NCI-H2171 treated with DMSO at 0.1 percent for 48 hours (cell line): Measurements from ENCODE around the gene MCF2L2.
A peak's percentile ranks its signal among the peaks of the same experiment; 100 is the strongest.
"Not testable (repeated sequence)": the region's sequence is repeated elsewhere in the genome, so short reads cannot be mapped to it uniquely, and the experiment has no call there.

Source experiments
- DNase-seq: peaks from one replicate; lab custom pipeline; 2025; lab: John Stamatoyannopoulos, UW

Gene MCF2L2, protein sequence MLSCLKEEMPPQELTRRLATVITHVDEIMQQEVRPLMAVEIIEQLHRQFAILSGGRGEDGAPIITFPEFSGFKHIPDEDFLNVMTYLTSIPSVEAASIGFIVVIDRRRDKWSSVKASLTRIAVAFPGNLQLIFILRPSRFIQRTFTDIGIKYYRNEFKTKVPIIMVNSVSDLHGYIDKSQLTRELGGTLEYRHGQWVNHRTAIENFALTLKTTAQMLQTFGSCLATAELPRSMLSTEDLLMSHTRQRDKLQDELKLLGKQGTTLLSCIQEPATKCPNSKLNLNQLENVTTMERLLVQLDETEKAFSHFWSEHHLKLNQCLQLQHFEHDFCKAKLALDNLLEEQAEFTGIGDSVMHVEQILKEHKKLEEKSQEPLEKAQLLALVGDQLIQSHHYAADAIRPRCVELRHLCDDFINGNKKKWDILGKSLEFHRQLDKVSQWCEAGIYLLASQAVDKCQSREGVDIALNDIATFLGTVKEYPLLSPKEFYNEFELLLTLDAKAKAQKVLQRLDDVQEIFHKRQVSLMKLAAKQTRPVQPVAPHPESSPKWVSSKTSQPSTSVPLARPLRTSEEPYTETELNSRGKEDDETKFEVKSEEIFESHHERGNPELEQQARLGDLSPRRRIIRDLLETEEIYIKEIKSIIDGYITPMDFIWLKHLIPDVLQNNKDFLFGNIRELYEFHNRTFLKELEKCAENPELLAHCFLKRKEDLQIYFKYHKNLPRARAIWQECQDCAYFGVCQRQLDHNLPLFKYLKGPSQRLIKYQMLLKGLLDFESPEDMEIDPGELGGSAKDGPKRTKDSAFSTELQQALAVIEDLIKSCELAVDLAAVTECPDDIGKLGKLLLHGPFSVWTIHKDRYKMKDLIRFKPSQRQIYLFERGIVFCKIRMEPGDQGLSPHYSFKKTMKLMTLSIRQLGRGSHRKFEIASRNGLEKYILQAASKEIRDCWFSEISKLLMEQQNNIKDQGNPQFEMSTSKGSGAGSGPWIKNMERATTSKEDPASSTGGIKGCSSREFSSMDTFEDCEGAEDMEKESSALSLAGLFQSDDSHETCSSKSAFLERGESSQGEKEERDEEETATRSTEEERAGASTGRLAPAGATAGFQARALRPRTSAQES

DNA sequence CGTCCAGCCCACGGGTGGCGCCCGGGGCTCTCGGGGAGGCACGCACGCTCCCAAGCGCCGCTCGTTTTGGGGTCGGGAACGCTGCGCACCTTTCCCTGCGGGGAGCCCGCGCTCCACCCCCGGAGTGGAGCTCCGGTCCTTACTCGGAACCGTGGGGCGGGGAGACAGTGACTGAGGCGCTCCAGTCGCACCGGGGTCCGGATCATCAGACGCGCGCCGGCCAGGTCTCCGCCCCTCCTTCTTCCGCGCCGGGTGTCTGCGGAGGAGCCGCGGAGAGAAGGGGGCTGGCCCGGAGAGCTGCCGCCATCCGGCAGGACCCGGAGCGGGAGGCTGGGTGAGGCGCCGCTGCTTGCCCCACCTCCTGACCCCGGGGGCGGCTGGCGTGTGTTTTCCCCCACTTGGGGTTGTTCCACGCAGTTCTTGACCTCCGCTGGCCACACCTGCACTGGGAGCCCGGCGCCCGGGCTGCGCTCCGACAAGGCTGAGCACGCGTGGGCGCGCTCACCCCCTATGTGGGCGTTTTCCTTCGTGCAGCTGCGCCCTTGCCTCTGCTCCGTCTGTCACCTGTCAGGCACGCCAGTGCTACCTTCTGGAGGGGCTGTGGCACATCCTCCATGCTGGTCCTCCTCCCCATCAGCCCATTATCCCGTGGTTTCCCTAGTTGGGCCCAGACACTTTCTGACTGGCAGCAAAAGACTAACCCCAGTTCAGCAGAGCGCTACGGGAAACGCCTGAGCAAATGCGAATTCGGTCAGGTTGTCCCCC lies at the start of gene MCF2L2:
Gene MCF2L2, minus strand, starts transcription at position 173 of the 765 bp plus-strand sequence. CDS start 642 bp downstream, outside the sequence.
- DNase-seq: peak; percentile 78

DNA sequence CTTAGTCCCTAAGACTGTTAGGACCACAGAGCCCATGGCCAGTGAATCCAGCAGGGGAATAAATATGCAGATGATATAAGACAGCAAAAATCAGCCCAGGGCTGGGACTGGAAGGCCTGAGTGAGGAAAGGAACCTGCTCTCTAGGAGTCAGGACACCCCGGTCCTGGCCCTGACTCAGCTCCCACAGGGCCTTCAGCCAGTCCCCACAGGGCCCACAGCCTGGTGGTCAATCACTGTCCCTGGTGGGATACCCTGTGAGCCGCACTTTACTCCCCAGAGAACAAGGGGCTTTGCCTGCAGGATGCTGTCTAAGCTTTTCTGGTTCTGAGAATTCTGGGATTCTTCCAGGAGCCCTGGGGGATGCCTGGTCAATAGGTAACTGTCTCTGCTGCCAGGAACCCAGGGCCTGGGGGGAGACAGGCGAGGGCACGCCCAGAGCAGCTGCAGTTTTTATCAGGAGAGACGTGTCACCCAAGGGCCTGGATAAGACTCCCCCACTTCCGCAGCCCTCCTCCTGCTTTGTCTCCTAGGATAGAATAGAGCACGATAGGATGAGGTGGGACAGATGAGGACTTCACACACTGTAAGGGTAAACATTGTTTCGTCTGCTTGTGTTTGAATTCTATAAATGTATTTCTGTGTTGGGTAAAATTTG lies 49.5 kb upstream of the MCF2L2 start:
- peak; percentile 93 for DNase-seq

DNA sequence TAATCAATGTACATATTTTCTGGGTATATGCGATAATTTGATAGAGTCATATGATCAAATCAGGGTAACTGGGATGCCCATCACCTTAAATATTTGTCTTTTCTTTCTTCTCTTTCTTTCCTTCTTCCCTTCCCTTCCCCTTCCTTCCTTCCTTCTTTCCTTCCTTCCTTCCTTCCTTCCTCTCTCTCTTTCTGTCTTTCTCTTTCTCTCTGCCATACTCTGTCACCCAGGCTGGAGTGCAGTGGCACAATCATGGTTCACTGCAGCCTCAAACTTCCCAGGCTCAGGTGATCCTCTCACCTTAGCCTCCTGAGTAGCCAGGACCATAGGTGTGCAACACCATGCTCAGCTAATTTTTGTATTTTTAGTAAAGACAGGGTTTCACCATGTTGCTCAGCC lies 47.3 kb upstream of the MCF2L2 start:
- not testable (repeated sequence) for DNase-seq

DNA sequence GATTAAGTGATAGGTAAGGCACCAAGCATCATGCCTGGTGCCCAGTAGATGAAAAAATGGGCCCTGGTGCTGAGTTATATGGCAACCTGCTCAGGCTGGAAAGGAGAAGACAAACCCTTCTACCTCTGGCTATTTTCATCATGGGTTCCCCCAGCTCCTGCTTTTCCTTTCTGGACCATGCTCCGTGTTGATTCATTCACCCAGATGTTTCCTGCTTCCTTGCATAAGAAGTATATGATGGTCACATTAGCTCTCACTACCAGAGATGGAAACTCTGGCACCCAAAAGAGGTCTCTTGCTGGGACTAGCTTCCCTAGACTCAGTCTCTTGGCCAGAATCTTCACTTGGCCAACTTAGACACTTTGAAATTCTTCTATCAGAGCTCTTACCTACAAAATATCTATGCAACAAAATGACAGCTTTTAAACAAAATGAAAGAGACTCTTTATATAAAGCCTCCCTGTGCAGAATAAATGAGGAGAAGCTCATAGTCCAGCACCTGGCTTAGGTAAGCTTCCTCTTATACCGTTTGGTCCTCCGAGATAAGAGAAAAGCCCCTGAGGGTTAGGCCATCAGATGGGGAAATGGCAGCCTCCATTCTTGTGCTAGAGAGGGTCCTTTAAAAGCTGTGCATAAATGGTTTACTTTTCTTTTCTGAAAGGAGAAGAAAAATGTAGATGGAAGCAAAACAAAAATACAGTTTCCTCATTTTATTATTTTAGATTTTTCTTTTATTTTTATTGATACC lies 46.8 kb upstream of the MCF2L2 start:
- DNase-seq: no peak

DNA sequence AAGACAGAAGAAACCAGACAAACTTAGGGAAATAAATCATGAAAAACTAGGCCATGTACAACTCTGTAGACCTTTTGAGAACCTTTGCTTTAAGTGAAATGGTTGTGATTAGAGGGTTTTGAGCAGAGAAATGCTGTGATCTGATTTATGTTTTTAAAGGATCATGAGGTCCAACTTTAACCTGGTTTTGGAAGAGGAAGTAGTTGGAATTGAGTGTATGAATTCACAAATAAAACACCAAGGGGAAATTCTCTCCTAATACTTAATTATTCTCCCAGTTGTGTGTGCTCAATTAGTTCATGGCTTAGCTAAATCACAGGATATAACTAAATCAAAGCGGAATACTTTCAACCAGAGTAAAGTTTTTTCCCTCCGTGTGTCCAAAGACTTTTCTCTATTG lies 45.5 kb upstream of the MCF2L2 start:
- DNase-seq: no peak

DNA sequence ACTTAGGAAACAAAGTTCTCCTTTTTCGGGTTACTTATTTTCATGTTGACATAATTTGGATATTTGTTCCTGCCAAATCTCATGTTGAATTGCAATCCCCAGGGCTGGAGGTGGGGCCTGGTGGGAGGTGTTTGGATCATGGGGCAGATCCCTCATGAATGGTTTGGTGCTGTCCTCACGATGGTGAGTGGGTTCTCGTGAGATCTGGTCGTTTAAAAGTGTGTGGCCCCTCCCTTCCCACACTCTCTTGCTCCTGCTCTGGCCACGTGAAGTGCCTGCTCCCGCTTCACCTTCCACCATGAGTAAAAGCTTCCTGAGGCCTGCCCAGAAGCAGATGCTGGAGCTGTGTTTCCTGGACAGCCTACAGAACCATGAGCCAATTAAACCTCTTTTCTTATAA lies 43.7 kb upstream of the MCF2L2 start:
- no peak for DNase-seq

DNA sequence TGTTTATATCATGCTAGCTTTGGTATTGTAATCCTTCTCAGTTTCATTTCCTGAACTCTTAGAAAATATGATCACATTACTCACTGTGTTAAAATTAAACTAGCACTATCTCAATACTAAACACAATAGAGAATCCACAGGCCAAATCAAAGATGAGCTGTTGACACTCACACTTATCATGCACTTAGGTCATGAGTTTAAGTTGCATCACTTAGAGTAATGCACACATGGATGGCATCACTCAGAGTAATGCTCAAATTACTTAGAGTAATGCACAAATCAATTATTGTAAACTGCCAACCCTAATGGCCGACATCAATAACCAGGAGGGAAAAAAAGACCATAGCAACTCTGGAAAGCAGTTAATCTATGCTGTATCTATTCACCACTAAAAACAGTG lies 40.0 kb upstream of the MCF2L2 start:
- no peak for DNase-seq

DNA sequence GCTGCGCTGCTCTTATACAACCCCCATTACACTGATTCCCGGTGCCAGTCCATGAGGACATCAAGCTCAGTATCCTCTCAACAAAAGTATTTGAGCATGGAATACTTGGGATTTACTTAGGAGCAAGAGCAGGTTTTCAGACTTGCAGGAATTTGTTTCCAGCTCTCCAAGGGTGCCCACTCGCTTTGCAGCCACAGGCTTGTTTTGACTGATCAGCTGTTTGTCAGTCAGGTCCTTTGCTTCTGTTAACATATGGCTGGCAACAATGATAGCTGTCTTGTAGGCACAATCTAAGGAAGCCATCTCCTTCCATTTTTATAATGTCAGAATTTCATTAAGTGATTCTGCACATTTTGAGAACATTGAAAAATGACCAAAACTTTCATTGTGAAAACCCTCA lies 38.2 kb upstream of the MCF2L2 start:
- DNase-seq: peak; percentile 64

DNA sequence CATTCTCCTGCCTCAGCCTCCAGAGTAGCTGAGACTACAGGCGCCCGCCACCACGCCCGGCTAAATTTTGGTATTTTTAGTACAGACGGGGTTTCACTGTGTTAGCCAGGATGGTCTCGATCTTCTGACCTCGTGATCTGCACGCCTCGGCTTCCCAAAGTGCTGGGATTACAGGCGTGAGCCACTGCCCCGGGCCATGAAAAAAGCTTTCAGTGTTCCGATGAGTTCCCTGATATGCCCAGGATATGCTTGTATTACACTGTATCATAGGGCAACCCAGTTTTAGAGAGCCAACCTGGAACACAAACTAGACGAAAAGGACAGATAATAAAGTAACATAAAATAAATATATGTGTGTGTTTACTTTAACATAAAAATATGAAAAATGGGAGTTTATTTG lies 37.3 kb upstream of the MCF2L2 start:
- DNase-seq: not testable (repeated sequence)

DNA sequence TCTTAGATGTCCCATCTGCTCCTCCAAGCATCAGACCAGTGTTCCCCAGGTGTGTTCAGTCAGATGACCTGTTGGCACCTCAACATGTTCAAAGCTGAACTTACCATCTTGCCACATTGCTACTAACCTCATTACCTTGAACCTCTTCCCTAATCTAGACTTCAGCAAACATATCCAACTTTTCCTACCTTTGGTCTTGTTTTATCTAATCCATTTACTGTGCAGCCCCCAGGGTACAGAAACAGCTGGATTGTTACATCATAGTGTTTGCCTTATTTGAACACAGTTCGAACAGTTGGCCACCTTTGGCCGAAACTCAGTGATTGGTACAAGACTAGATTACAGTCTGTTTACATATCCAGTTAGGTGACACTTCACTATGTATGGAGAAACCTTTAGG lies 36.1 kb upstream of the MCF2L2 start:
- DNase-seq: no peak

DNA sequence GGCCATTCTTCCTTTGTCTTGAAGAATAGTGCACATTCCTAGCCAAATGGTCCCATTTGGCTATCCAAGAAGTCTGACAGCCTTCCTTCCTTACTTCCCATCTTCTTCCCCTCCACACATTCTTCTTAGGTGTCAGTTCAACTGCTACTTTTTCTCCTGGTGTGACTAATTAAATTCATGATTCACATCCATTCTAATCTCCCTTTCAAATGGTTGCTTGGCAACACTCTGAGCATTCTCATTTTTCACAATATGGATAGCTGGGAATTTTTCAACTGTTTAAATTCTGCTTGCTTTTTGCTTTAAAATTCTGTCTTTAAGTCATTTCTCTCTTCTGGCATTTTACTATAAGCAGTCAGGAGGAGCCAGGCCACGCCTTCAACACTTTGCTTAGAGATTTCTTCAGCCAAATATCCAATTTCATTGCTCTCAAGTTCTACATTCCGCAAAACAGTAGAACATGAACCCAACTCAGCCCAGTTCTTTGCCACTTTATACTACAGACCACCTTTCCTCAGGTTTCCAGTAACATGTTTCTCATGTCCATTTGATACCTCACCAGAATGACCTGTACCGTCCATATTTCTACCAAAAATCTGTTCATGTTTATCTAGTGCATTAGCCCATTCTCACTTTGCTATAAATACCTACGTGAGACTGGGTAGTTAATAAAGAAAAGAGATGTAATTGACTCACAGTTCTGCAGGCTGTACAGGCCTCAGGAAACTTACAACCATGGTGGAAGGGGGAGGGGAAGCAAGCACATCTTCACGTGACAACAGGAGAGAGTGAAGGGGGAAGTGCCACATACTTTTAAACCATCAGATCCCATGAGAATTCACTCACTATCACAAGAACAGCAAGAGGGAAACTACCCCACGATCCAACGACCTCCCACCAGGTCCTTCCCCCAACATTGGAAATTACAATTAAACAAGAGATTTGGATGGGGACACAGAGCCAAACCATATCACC lies 31.9 kb upstream of the MCF2L2 start:
- DNase-seq: no peak

DNA sequence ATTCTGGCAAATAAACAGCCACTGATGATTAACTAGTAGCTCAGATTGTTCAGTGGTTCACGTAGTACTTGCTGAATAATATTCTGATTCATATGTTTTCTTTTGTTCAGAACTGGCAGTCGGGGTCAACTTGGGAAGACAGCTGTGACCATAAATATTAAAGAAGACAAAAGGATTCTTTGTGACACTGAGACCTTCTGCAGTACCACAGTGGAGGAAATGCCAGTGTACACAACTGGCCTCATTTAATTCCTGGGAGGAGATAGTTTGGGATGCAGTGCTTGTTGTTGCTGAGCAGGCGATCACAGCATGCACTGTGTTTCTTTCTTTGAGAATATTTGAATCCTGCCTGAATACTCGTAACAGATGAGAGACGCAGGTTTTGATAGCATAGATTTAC lies 26.7 kb upstream of the MCF2L2 start:
- DNase-seq: no peak

DNA sequence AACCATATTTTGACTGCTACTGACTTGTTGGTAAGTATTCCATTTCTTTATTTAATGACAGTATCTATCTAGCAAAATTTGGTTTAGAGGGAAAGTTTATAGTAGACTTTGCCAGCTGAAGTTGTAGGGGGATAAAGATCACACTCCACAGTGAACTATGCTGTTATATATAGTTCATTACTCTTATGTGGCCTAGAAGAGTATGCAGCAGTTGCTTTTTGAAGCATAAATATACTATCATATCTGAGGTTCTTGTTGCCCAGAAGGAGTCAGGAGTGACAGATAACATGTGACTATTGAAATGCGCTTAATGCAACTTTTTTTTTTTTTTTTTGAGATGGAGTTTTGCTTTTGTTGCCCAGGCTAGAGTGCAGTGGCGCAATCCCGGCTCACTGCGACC lies 25.6 kb upstream of the MCF2L2 start:
- no peak for DNase-seq

DNA sequence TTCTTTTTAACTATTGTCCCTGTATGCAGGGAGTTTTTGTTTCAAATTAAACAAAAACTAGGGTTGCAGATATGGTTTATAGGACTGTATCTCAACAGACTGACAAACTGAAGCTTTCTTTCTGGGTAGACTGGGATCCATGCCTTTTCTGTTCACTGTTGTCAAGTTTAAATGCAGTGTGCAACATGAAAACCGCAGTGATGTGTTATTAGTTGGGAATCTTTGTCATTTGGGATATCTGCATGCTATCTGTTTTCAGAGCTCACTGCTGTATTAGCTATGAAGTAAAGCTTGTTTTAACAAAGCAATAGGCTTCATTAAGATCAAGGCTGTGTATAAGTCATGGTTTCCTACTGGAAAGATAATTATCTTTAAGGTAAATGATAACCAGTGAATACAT lies 21.4 kb upstream of the MCF2L2 start:
- DNase-seq: no peak

DNA sequence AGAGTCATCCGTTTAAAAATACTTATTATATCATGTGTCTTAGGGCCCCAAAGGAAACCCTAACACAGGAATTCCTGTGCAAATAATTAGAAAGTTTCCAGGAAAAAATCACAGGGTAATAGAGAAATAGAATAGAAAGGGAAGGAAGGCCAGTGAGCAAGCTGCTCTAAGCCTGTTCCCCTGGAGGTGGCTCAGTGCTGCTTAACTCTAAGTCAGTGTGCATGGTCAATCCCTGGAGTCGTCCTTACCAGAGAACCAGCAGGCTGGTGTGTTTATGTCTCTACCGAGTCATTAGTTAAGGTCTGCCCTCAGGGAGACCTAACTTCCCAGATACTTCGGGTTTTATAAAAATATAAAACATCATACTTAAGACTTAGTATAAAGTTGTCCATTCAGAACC lies 21.0 kb upstream of the MCF2L2 start:
- DNase-seq: no peak

DNA sequence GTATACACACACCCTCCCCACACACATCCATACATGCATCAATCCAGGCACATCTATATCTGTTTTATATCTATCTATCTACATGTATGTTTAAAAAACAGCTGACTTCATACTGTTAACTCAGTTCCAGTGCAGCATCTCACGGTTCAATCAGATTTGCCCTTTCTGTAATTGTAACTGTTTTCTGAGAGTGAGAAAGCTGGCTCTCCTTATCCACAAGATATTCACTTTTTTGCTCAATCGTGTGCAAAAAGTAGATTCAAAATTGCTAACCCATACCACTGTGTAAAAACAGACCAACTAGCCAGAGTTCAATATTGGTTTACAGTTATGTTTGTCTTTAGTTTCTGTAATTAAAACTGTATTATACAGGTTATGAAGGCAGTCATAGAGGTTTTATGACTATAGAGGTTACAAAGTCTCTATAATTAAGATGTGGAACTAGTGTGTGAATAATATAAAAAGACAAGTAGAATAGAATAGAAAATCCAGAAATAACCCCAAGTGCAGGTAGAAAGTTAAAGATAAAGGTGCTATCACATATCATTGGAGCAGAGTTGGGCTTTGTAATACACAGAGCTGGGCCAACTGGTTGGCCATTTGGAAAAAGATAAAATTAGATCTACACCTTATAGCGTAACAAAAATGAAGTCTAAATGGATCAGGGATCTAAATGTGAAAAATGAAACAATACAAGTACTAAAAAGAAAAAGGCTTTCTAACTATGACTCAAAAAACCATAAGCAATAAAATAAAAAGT lies 20.1 kb upstream of the MCF2L2 start:
- DNase-seq: no peak

DNA sequence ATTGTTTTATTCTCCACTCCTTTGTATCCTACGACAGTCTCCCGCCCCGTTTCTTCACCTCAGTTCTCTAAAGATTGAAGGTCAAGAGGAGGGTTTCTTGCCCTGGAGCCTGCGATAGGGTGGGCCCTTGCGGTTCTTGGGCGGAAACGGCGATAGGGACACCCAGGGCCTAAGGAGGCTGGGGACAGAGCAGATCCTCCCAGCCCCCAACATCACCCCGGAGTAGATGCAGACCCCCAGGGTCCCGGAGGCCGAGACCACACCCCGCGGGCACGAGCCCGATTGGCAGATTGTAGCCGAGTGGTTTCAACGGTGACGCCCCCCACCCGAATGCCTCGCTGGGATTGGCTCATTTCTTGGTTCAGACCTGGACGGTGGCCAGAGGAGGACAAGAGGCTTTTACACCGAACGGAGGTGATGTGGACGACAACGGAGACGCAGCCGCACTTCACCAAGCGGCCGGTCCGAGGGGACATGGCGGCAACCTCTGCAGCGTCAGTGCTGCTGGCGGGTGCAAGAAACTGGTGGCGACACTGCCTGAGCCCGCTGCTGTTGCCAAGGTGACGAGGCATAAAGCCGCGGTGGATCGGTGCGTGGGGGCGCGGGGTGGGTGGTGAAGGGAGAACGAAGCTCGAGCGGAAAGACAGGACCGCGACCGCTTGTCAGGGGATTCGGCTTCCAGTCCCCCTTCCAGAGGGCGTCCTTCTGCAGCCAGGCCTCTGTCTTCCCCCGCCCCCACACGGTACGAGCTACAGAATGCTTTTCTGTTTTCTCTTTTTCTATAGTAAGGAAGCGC lies 19.0 kb upstream of the MCF2L2 start:
- DNase-seq: peak; percentile 94

DNA sequence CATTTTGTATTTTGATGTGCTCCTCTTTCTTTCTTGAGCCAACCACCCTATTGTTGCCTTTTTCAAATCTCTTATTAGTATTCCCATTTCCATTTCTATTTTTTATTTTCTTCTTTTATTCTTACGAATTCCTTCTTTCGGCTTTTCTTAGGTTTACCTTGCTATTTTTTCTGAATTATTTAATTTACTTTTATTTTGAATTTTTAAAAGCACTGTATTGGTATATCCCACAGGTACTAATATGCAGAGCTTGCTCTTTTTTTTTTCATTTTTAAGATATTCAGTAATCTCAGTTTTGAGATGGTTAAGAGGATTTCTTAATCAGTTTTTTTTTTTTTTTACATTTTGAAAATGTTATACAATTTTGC lies 18.4 kb upstream of the MCF2L2 start:
- no peak for DNase-seq
